Vagina (tissue), 2 donors: Measurements from ENCODE around the gene PIK3C2B.

Experiments used
- CTCF ChIP-seq, 3 experiments: fragments of 450-650 bp in 2 of 3; fragments of 200-600 bp in 1 of 3; sonication (generic) in 1 of 3; IDR thresholded peaks; one replicate each; pipeline ENCODE4 v1.5.1; 2017 to 2019; ENCODE audit warnings: antibody characterized with exemption in 3 of 3, mild to moderate bottlenecking in 2 of 3, moderate library complexity in 2 of 3
- POLR2AphosphoS5 ChIP-seq, 2 donors: sonication (generic); formaldehyde crosslinking; IDR thresholded peaks; one replicate each; pipeline ENCODE4 v1.9.0; 2017; ENCODE audit warnings: antibody characterized with exemption in 2 of 2, mild to moderate bottlenecking in 2 of 2, low read depth in 1 of 2; ENCODE audit not compliant: insufficient read depth in 1 of 2

GRCh38 chr1:204475656-204476432 lies 18.8 kb downstream of the PIK3C2B start:
- TF ChIP-seq CTCF (IDR thresholded peaks at IDR 0.05) = no peak
- no peak for TF ChIP-seq POLR2AphosphoS5 (IDR thresholded peaks at IDR 0.05; ENCODE audit: insufficient read depth in 1 of 2, low read depth in 1 of 2)
